HTERT RPE-1 (cell line): Measurements from ENCODE around the gene IGFBP7.

Experiments
- in situ Hi-C: fragments of 300-500 bp; cut with MboI; formaldehyde crosslinking; loops from 4 replicates; pipeline ENCODE4 v1.14.3; 2020; ENCODE audit warnings: low sequenced_read_pairs

IGFBP7 gene

DNA sequence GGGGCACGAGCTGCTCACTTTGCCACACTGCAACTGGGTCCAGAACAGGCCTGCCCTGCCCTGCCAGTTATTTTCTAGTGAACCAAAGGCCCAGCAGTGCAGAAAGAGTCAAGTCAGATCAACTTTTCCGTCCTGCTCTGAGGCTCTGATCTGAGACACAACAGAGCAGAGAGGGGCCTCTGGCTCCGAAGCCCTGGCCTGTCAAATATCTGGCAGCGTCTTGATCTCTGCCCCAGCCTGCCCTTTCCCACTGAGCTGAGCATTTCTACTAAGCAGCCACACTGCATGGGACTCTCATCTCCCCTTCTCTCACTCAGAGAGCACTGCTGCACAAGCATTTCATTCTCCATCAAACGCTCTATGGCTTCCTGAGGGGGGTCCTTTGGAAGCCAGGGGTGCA is 11.8 kb downstream of the IGFBP7 start:
- in situ Hi-C loops, result no loop called here

DNA sequence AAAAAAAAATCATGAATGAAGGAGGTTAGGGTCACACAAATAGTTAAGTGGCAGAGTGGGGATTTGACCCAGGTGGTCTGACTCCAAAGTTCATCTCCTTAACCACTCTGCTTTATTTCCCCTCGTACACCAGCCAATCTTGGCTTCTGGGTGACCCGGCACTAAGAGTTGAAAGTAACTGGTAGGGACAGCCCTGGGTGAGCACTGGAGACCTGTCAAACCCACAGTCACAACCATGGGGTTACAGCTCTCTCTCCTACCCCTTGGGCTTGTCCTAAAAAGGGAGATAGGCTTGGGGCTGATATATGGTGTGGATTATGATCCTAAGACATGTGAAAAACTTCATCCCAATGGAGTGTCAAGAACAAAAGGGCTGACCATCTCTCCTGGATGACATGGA is 12.5 kb downstream of the IGFBP7 start:
- in situ Hi-C loops, result no loop called here

DNA sequence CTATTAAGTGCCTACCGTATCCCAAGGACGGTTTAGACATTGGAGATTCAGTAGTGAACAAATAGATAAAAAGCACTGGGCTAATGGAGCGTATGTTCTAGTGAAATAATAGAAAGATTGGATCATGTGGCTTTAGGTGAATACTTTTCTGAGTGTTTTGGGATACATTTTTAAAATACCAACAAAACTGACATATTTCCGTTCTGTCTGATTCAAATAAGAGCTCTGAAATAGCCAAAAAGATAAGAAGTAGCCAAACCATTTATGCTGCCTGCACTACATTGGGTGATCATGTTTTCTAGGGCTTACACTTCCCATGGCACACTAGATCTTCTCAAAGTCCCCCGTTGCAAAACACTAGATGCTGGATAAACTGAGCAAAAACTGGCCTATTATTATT is 14.2 kb downstream of the IGFBP7 start:
- in situ Hi-C loops, result no loop called here

DNA sequence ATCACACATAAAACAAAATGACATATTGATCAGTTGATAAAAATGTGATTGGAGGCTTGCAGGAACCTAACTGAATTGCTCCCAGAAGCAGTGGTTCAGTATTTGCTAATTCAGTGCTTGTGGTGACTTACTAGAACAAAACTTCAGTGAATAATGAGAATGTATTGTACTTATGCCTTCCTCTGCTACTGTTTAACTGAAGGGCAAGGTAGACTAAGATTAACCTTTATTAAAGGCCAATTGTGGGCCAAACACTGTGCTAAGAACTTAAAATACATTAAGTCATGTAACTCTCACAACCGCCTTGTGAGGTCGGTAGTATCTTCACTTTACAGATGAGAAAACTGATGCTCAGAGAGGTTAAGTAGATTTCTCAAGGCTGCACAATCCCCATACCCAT is 14.9 kb downstream of the IGFBP7 start:
- in situ Hi-C loops, result no loop called here

DNA sequence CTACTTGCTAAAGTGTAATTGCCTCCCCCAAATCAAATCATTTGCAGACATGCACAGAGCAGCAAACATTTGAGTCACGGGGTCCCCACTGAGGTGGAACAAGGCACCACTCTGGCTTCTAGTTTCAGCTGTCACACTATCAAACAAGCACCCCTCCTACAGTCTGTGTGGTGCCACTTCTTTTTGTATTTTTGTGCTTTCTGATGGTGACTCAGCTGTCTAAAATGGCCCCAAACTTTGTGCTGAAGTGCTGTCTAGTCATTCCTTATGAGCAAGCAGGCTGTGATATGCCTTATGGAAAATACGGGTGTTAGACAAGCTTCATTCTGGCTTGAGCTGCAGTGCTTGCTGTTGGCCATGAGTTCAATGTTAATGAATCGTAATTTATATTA is 15.4 kb downstream of the IGFBP7 start:
- in situ Hi-C loops, result no loop called here

DNA sequence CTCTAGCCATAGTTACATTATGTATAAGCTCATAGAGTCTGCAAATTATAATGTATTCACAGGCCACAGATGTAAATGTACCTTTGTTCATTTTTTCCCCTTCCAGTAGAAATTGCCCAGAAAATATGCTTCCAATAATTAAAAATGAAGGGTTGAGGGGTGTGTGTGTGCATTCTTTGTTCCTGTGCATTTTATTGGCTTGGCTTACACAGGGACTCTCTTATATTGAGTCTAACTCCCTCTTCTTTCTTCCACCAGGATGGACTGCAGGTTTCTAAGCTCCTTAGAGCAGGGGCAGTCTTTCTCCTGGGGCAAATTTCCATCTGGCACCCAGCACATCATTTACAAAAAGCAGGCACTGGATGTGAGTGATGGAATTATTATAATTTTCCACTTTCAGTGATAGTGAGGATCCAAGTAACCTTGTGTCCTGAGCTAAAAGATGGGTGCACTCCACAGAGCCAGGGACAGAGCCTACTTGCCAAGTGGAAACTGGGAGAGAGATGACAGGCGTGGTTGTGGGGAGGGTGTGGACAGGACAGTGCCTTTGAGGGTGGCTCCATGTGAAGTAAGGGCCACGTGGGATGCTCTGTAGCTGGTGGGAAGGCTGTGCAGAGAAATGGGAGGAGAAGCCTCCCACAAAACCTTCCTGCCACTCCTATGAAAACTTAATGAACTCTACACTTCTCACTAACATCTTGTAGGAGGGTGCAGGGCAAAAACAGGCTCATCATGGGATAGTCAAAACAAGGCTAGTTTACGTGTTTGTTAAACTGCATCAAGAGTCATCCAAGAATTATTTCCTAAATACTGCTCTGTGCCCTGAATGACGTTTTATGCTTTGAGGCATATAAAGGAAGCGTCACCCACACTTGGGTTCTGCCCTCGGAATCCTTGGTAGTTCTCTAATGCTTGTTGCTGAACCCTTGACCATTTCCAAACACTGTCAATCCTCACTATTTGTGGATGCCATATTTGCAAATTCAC is 16.0 kb downstream of the IGFBP7 start:
- in situ Hi-C loops, result no loop called here

DNA sequence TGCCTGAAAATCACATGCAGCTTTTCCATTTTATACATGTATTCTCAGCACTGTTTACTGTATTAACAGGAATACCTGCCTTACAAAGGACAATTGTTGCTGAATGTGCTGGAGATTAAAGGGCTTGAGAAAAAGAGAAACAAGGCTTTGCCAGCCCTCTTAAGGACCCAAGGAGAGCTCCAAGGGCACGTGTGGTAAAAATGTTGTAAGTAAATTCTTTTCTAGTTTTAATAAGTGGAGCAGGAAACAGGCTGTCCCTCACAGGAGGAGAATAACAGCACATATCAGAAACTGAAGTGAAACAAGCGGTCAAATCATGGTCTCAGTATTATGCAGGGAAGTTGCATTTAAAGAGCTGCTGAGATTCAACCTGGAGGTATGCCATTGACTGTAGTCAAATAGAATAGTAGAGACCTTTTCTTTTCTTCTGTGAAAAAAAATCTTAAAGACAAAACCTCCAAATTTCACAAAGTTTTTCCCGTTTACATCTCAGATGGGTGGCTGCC is 18.5 kb downstream of the IGFBP7 start:
- in situ Hi-C loops, result no loop called here

DNA sequence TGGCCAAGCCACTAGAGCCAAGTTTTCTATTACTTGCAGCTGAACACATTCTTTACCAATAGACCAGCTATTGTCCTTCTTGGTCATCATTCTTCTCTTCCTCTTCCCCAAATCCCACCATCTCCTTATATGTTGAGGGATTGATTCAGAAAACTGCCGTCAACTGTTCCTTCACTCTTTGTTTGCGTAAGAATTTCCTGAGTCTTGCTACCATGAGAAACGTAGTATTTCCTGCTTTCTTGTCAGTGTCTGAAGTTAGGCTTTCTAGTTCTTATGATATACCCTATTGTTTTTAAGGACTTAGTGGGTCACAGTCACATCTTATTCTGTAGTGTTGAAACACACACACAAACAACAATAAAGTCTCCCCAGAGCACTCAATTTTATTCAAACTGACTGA is 20.1 kb downstream of the IGFBP7 start:
- in situ Hi-C loops, result no loop called here

DNA sequence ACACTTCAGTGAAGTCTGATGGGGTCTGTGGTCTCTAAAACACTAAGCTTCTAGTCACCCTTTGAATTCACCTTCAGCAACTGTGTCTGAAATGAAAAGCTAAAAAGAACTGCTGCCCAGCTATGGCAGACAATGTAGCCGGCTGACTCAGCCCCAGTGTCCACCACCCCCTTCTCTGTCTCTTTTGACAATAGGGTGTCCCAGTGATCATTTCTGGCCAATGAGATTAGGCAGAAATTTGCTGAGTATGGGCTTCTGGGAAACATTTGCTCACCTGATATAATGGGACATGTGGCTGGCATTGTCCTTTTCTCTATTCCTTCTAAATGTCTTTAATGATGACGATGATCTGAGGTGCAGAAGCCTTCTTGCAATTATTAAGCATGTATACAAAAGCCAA is 20.6 kb downstream of the IGFBP7 start:
- in situ Hi-C loops, result no loop called here

DNA sequence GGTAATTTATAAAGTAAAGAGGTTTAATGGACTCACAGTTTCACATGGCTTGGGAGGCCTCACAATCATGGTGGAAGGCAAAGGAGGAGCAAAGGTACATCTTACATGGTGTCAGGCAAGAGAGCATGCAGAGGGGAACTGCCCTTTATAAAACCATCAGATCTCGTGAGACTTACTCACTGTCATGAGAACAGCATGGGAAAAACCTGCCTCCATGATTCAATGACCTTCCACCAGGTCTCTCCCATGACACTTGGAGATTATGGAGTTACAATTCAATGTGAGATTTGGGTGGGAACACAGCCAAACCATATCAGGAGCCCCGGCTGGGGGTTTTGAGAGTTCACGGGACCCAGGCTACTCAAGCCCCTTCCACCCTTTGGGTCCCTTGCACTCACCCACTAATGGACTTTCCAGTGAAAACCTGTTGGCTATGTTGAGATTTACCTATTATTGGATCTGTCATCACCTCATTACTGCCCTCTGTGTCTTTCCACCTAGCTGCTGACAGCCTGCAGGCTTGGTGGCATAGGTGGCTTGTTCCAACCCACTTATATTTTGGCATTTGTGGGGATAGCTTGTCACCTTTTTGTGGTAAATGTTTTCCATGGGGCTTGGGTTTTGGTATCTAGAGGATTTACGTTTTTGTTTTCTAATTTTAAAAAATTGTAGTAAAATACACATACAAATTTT is 24.0 kb downstream of the IGFBP7 start:
- in situ Hi-C loops, result no loop called here

DNA sequence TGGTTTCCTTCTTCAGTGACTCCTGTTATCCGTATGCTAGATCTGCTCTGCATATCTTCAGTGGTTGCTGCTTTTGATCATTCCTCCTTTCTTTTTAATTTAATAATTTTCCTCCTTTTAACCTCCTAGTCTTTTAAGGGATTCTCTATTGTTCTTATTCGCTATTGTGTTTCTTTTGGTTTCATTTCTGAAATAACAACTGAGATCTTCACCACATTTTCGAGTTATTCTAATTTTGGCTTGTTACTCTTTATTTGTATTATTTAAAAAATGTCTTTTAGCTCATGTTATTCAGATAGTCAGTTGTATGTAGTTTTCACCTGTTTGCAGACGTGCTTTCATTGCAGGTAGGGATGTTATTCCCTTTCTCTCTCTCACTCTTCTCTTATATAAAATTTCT is 24.9 kb downstream of the IGFBP7 start:
- in situ Hi-C loops, result no loop called here

DNA sequence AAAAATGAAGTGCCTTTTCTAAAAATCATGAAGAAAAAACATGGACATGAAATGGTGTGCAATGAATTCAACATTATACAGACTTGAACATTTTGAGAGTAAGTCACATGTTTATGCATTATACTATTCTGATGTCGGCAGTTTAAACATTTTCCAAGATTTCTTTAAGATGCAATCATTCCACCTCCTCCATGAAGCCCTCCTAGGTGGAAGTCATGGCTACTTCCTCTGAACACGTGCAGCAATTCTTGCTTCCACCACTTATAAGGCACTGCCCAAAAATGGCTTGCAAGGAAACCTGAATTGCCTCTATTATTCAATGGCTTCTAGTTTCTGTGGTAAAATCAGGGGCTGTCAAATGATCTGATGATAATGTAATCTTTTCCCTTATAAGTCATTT is 25.8 kb downstream of the IGFBP7 start:
- in situ Hi-C loops, result no loop called here

DNA sequence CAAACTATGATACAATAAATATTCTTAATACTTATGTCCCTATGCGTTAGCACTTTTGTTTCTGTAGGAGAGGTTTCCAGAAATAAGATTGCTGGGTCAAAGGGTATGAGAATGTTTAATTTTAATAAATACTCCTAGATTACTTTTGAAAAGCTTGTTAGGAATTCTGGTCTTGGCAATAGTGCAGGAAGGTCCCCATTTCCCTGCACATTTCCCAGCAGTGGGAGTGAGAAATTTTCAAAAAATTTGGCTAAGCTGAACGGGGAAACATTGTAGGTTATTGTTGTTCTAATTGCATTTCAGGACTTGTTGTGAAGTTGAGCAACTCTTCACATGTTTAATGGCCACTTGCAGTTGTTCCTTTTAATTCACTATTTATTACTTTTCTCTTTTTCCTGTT is 27.1 kb downstream of the IGFBP7 start:
- in situ Hi-C loops, result no loop called here

DNA sequence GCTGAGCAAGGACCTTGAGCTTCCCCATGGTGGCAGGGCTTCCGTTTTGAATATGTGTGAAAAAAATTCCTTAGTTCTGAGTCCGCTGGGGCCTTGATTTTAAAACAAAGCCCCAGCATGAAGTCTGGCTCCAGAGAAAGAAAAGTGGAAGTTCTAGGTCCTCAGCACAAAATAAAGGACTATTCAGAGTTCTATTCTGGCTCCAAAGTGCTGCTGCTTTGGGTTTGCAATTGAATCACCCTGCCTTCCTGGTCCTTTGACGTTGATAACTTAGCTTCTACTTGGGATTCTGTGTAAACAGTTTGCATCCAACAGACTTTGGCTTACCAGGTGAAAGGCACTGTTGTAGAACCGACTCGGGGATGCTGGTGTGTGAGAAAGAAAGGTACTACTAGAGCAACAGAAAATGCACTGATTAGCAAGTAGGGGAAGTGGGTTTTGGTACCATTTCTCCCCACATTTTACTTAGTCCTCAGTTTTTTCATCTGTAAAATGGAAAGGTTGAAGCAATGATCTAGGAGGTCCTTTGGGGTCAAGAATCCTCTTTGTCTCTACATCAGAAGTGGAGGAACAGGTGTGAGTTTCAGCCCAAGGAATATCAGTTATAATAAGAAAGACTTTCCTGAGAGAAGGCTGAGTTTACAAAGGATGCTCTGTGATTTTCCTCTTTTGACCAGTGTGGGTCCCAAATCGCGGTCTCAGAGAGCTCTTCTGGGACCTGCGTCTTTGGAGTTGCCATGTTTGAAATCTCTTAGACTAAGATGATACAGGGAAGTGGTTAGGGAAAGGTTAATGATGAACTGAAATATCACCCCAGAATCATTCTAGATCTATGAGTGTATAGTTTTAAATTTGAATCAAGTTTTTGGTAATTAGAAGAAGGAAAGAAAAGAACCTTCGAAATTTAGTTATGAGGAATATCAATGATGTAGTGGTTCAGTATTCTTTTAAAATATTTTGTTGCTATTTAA is 28.2 kb downstream of the IGFBP7 start:
- in situ Hi-C loops, result no loop called here

DNA sequence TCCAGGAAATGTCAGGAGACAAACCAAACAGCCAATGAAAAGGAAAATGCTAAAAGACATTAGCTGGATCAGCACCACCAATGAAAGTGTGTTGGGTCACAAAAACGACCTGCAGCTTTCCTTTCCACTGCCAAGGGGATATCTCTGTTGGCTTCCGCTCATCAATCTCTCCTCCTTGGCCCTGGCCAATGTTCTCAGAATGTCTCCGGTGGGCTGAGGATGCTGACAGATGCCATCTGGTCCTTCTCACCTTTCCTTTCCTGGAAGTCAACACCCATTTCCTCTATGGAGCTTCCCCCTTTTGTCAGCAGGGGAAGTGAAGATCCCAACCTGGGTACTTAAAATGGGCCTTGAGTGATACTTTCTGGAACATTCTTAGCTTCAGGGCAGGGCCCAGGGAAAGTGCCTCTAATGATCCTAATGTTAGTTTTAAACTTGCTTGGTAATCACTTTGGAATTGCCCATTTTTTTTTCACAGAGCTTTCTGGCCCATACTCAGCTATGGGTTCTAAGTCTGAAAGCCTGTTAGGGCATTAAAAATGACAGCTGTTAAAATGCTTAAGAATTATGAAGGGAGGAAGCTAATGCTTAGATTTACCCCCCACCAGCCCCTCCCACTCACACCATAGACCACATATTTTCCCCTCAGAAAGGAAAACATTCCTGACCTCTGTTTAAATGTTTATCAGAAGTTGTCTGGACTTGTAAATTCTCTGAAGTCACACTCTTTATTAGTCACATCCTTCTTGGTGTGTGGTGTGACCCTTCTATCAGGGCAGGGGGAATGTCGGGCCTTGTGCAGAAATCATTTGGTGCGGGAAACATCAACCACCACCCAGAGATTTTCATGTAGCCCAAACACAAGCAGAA is 29.2 kb downstream of the IGFBP7 start:
- in situ Hi-C loops, result no loop called here

DNA sequence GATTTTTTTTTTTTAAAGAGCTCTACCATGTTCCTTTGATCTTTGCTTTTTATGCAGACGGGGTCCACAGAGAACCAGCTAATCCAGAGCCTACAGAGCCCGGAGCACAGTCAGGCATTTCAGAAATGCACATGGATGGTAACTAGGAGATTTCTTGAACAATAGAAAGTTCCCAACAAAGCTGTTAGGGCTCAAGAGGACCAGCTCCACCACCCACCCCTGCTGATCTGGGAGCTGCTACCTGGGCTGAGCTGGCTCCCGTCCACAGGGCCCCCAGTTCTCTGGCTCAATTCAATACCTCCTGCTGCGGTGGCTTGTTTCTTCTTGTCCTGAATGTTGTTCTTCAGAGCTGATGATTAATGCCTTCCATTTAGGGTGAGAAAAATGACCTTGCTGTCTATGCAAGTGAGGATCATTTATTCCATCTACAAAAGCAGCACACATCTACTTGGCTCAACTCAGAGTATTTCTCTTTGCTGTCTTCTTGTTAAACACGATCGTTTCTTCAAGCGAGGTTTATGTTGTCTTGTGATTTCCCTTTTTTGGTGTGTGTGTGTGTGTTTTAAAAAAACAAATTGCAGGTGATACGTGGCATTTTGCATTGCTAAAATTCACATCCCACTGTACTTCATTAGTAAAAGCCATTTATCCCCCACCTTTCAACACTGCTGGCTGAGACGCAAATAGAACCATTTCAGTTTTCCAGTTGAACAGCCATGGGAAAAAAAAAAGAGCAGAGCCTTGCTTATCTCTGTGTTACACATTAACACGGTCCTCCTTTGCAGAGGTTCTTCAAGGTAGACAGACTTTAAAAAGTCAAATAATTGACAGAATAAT is 31.3 kb downstream of the IGFBP7 start:
- in situ Hi-C loops, result no loop called here

DNA sequence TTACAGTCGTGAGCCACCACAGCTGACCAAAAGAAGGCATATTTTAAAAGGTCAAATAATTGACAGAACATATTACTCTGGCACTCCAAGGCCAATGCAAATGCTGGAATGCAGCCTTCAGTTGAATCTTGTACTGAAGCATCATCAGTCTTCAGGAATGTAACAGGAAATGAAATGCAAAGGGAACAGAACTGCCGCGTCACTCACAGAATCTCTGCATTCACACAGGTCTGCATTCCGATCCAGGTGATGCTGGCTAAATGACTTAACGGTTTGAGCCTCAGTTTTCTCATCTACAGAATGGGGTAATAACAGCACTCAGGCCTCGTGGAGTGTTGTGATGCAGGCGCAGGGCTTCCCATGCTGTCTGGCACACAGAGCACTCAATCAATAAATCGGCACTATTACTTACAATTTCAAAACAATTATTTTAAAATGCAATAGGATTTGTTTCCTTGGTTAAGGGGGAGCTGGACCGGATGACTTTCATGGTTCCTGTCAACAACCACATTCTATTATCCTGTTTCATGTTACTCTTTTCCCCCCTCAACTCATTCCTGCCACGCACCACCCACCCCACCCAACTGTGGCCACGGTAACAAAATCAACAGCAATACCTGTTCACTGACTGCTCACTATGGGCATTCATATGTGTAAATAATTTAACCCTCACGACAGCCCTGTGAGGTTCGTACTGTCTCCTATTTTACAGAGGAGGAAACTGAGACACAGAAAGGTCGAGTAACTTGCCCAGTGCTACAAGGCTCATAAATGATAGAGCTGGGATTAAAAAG is 32.4 kb downstream of the IGFBP7 start:
- in situ Hi-C loops, result no loop called here

DNA sequence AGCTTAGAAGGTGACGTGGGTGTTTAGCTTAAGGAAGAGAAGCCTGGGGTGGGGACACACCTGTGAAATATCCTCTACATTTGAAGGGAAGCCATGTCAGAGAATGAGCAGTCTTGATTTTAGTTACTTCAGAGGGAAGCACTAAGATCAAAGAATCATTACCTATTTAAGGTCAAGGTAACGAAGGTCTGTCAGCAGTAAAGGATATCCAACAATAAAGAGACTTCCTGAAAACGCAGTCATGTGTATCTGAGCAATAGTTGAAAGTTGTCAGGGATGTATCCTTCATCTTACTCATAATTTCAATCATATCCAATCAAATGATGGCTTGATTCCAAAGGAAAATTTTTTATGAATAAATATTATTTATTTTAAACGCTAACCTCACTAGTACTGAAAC is 33.5 kb downstream of the IGFBP7 start:
- in situ Hi-C loops, result no loop called here
